ENCODE results near the gene C16orf87.

DNA sequence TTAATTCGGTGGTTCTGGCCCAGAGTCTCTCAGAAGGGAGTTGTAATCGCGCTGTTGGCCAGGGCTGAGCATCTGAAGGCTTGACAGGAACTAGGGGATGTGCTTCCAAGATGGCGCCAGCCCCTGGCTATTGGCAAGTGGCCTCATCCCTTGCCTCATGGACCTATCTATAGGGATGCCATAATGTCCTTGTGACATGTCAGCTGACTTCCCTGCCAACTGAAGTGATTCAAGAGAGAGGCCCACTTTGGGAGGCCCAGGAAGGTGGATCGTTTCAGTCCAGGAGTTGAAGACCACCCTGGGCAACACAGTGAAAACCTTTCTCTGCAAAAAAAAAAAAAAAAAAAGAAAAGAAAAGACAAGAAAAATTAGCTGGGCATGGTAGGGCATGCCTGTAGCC lies 15.0 kb upstream of the C16orf87 start:
- TF ChIP-seq, protein P1, sequence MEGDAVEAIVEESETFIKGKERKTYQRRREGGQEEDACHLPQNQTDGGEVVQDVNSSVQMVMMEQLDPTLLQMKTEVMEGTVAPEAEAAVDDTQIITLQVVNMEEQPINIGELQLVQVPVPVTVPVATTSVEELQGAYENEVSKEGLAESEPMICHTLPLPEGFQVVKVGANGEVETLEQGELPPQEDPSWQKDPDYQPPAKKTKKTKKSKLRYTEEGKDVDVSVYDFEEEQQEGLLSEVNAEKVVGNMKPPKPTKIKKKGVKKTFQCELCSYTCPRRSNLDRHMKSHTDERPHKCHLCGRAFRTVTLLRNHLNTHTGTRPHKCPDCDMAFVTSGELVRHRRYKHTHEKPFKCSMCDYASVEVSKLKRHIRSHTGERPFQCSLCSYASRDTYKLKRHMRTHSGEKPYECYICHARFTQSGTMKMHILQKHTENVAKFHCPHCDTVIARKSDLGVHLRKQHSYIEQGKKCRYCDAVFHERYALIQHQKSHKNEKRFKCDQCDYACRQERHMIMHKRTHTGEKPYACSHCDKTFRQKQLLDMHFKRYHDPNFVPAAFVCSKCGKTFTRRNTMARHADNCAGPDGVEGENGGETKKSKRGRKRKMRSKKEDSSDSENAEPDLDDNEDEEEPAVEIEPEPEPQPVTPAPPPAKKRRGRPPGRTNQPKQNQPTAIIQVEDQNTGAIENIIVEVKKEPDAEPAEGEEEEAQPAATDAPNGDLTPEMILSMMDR (IDR thresholded peaks at IDR 0.05; ENCODE audit: low read depth, low read length, poor library complexity, severe bottlenecking) = no peak
- TF ChIP-seq EZH2phosphoT487 (IDR thresholded peaks at IDR 0.05; ENCODE audit: borderline replicate concordance, low read length) = no peak

Data from DOHH2 (cell line).